CD4-positive, alpha-beta T cell treated with Interleukin-12 subunit alpha and Interleukin-12 subunit beta, for 1 hour (primary cell): ENCODE data around the gene NTSR2.
"Not testable (repeated sequence)": the region's sequence is repeated elsewhere in the genome, so short reads cannot be mapped to it uniquely, and the experiment has no call there.

ENCODE experiments used
- DNase-seq: peaks from one replicate; pipeline ENCODE4 v3.0.0-alpha.2; 2020

The NTSR2 gene

GRCh38 chr2:11679016-11679415, 9.0 kb upstream of the NTSR2 start:
- no peak for DNase-seq

GRCh38 chr2:11678306-11678960, 8.4 kb upstream of the NTSR2 start:
- DNase-seq: no peak

- DNase-seq: no peak
These were observed 7.4 kb upstream of the NTSR2 start for GRCh38 chr2:11677136-11678055.

- no peak for DNase-seq
These were observed 6.6 kb upstream of the NTSR2 start for GRCh38 chr2:11676640-11677039.

GRCh38 chr2:11675423-11676112, 5.6 kb upstream of the NTSR2 start:
- DNase-seq: no peak

- DNase-seq: no peak
These were observed 5.0 kb upstream of the NTSR2 start for GRCh38 chr2:11674983-11675382.

GRCh38 chr2:11672407-11672806, 2.4 kb upstream of the NTSR2 start:
- no peak for DNase-seq

- no peak for DNase-seq
These were observed 1.9 kb downstream of the NTSR2 start for GRCh38 chr2:11667866-11668637.

GRCh38 chr2:11667194-11667593, 2.8 kb downstream of the NTSR2 start:
- no peak for DNase-seq

- no peak for DNase-seq
These were observed 4.3 kb downstream of the NTSR2 start for GRCh38 chr2:11665510-11666362.

- no peak for DNase-seq
These were observed 5.0 kb downstream of the NTSR2 start for GRCh38 chr2:11665028-11665427.

GRCh38 chr2:11663427-11663826, 6.6 kb downstream of the NTSR2 start:
- DNase-seq: no peak

- no peak for DNase-seq
These were observed 7.1 kb downstream of the NTSR2 start for GRCh38 chr2:11662882-11663281.

- DNase-seq: no peak
These were observed 8.0 kb downstream of the NTSR2 start for GRCh38 chr2:11661891-11662435.

GRCh38 chr2:11660396-11660795, 9.6 kb downstream of the NTSR2 start:
- DNase-seq: not testable (repeated sequence)

- no peak for DNase-seq
These were observed 10.1 kb downstream of the NTSR2 start for GRCh38 chr2:11659851-11660250.

- DNase-seq: no peak
These were observed 10.9 kb downstream of the NTSR2 start for GRCh38 chr2:11659115-11659475.

- no peak for DNase-seq
These were observed 11.5 kb downstream of the NTSR2 start for GRCh38 chr2:11658208-11659114.

GRCh38 chr2:11657646-11658045, 12.3 kb downstream of the NTSR2 start:
- no peak for DNase-seq

GRCh38 chr2:11657195-11657594, 12.8 kb downstream of the NTSR2 start:
- DNase-seq: no peak
